Heart right ventricle (tissue), 16 donors: Measurements from ENCODE around the gene LAMA4. TPM values are rescaled to one million over a fixed set of nuclear protein-coding genes. Genes with fewer than 3 reads are reported as not detected.

Experiments
- ATAC-seq, 8 donors: fragments of 200-7000 bp; cut with Tn5 transposase; one replicate each; pipeline ENCODE4 v1.9.1; 2020; ENCODE audit warnings: mild to moderate bottlenecking in 8 of 8, moderate library complexity in 8 of 8, moderate number of reproducible peaks in 1 of 8
- DNase-seq, 2 donors: peaks; one replicate each; pipeline ENCODE4 v3.0.0-alpha.2; 2020
- H3K27ac ChIP-seq, 10 donors: fragments of 200-600 bp; sonication (generic) in 2 of 10; one replicate each; pipeline versions ENCODE4 v1.5.0 to v1.8.0; 2020 to 2022; ENCODE audit warnings: mild to moderate bottlenecking in 3 of 10
- H3K27me3 ChIP-seq, 7 donors: fragments of 200-600 bp; one replicate each; pipeline ENCODE4 v1.8.0; 2021 to 2022; ENCODE audit warnings: mild to moderate bottlenecking in 2 of 7
- H3K36me3 ChIP-seq, 9 donors: fragments of 200-600 bp; sonication (generic) in 1 of 9; one replicate each; pipeline versions ENCODE4 v1.5.0 to v1.8.0; 2020 to 2022; ENCODE audit warnings: mild to moderate bottlenecking in 2 of 9
- H3K4me1 ChIP-seq, 9 donors: fragments of 200-600 bp; sonication (generic) in 1 of 9; one replicate each; pipeline versions ENCODE4 v1.5.0 to v1.8.0; 2020 to 2022; ENCODE audit warnings: mild to moderate bottlenecking in 4 of 9
- H3K4me3 ChIP-seq, 10 donors: fragments of 200-600 bp; sonication (generic) in 2 of 10; one replicate each; pipeline versions ENCODE4 v1.5.0 to v1.8.0; 2020 to 2022; ENCODE audit warnings: mild to moderate bottlenecking in 7 of 10, moderate library complexity in 2 of 10
- H3K9me3 ChIP-seq, 11 donors: fragments of 200-600 bp in 10 of 11; sonication (generic) in 2 of 11; one replicate each; pipeline versions ENCODE4 v1.5.0 to v1.8.0; 2013 to 2022; ENCODE audit warnings: mild to moderate bottlenecking in 2 of 11, control low read depth in 1 of 11, moderate library complexity in 1 of 11
- CTCF ChIP-seq, 9 donors: fragments of 200-600 bp; sonication (generic) in 2 of 9; IDR thresholded peaks; one replicate each; pipeline versions ENCODE4 v1.5.0 to v1.8.0; 2021 to 2022; ENCODE audit warnings: antibody characterized with exemption in 9 of 9, mild to moderate bottlenecking in 5 of 9, moderate library complexity in 1 of 9
- WGBS, 2 donors: extraction: QIAGEN DNeasy Blood & Tissue Kit; methylation state at CpG; one replicate each; pipeline ENCODE4 v1.1.7; 2013; ENCODE audit warnings: inconsistent platforms in 1 of 2; 5-methylcytosine and 5-hydroxymethylcytosine counted together
- intact Hi-C, 10 donors: fragments of 100-400 bp; cut with DNase I; formaldehyde crosslinking; loops; one replicate each; pipeline versions ENCODE4 v1.11.1 to v1.14.2; 2022
- polyA plus RNA-seq, 2 donors: library from polyadenylated mRNA; stranded (reverse); fragments of 200-250 nt; gene quantifications; one replicate each; pipeline ENCODE4 v1.2.3, GENCODE V29; 2013
- total RNA-seq, 10 donors: library from RNA; stranded (reverse); fragmentation: NEBNext Ultra II Directional in 3 of 10; extraction: Animal tissue kit (Norgen Biotek cat#: 25700) in 3 of 10; gene quantifications; one replicate each; pipeline versions ENCODE4 v1.2.1 to v1.2.4, GENCODE V29; 2021 to 2023
- donor health status: Arrhythmogenic right ventricular cardiomyopathy.
- donor health status: ischemic (EF 13 %, LVEDD 7.1; RV severe dilation, severe dysfunction).
- donor health status: healthy with polysubstance abuse.
- donor health status: DM: no; HTN: yes; CAD: no.
- donor health status: DM: no; HTN: no; CAD: no.
- donor health status: ischemic (EF 25% LVEDD 6.9; RV normal size, moderate dysfunction).
- donor health status: ischemic (EF 25% LVEDD 5.7; RV mildly dilated, moderate dysfunction).
- donor health status: healthy.
- donor health status: DM: yes; HTN: yes; CAD: no.
- donor health status: Ischemic cardiomyopathy.
- donor health status: ischemic (EF 35%, LVEDD 5.7; RV mildly dilated, moderate dysfunction).
- donor health status: nonischemic (EF 11% LVEDD 7.7; RV severe dilation, severe dysfunction).
- donor health status: DM: yes; HTN: yes; CAD: no.
- donor health status: PGD.
- donor health status: ischemic (EF 29% LVEDD 5.4; RV normal size, mild dysfunction).
- donor health status: nonischemic (EF 23%, LVEDD 6.1; RV moderate dilation, normal function).

LAMA4 gene
- total and polyA plus RNA-seq, 12 donors, result 23.7 to 103 (median 82.5) TPM

- DNase-seq (no peak), ATAC-seq (no peak)
- Histone ChIP-seq H3K27ac (no peak overlapping the region), H3K36me3 (peaks cover 0 to 92% (median 38%) of the 10 kb centered on the region in 9 donors), H3K27me3 (no peaks in the 10 kb centered on the region), H3K4me3 (no peak overlapping the region), H3K4me1 (peaks cover 0 to 22% (median 7%) of the 10 kb centered on the region in 9 donors), H3K9me3 (no peaks in the 10 kb centered on the region)
- 91 to 92% methylated on average over 2 of the region's 2 CpGs for WGBS, 2 donors
- no peak for TF ChIP-seq CTCF (IDR thresholded peaks at IDR 0.05)
- intact Hi-C loops, result loop anchor here in 3 of 10 donors (2.0 to 10.0 kb wide), 3 partner anchors 104 to 196 kb away; no protein-coding TSS in a partner anchor
Measured at GRCh38 chr6:112178846-112179245, 75.5 kb downstream of the LAMA4 start.

GRCh38 chr6:112177092-112177491 is 77.3 kb downstream of the LAMA4 start:
- Histone ChIP-seq H3K27ac (no peak overlapping the region), H3K27me3 (no peaks in the 10 kb centered on the region), H3K9me3 (no peaks in the 10 kb centered on the region), H3K4me3 (no peak overlapping the region), H3K4me1 (peaks cover 0 to 7% (median 0%) of the 10 kb centered on the region in 9 donors), H3K36me3 (peaks cover 0 to 94% (median 54%) of the 10 kb centered on the region in 9 donors)
- WGBS, 2 donors, result 97 to 98% methylated on average over 1 of the region's 1 CpG
- no peak for ATAC-seq
- no peak for DNase-seq
- intact Hi-C loops, result loop anchor here in 2 of 10 donors (5.0 to 10.0 kb wide), 2 partner anchors 135 to 198 kb away; no protein-coding TSS in a partner anchor
- no peak for TF ChIP-seq CTCF (IDR thresholded peaks at IDR 0.05)

- H3K27ac ChIP-seq, result no peak overlapping the region
- intact Hi-C loops, result loop anchor here in 2 of 10 donors (5.0 to 10.0 kb wide), 2 partner anchors 136 to 199 kb away; no protein-coding TSS in a partner anchor
Measured at GRCh38 chr6:112176175-112176574, 78.2 kb downstream of the LAMA4 start.

GRCh38 chr6:112173221-112173804 is 81.1 kb downstream of the LAMA4 start:
- TF ChIP-seq CTCF (IDR thresholded peaks at IDR 0.05), result no peak
- H3K9me3 ChIP-seq, result no peaks in the 10 kb centered on the region
- H3K27ac ChIP-seq, result peak overlapping the region in 1 of 10 donors; percentile 29
- no peaks in the 10 kb centered on the region for H3K4me1 ChIP-seq
- H3K4me3 ChIP-seq, result no peak overlapping the region
- DNase-seq (no peak), ATAC-seq (no peak)
- H3K36me3 ChIP-seq, result peaks cover 4 to 100% (median 78%) of the 10 kb centered on the region in 9 donors
- 73 to 82% methylated on average over 2 of the region's 2 CpGs for WGBS, 2 donors
- H3K27me3 ChIP-seq, result no peaks in the 10 kb centered on the region
- intact Hi-C loops, result loop anchor here in 1 of 10 donors (10.0 kb wide), 1 partner anchor 201 kb away; no protein-coding TSS in a partner anchor

More at GRCh38 chr6:112176175-112176574, 78.2 kb downstream of the LAMA4 start:
- H3K27me3 ChIP-seq, result no peaks in the 10 kb centered on the region
- TF ChIP-seq CTCF (IDR thresholded peaks at IDR 0.05), result no peak
- no peak overlapping the region for H3K4me3 ChIP-seq
- ATAC-seq, result no peak
- WGBS, 2 donors, result 58 to 83% methylated on average over 4 of the region's 4 CpGs
- peaks cover 0 to 96% (median 63%) of the 10 kb centered on the region in 9 donors for H3K36me3 ChIP-seq
- peaks cover 0 to 7% (median 0%) of the 10 kb centered on the region in 9 donors for H3K4me1 ChIP-seq
- no peak for DNase-seq
- no peaks in the 10 kb centered on the region for H3K9me3 ChIP-seq
